Aorta (tissue), 5 donors: ENCODE data around the gene ROS1. TPM values are rescaled to one million over a fixed set of nuclear protein-coding genes. Genes with fewer than 3 reads are reported as not detected.
"Not testable (repeated sequence)": the region's sequence is repeated elsewhere in the genome, so short reads cannot be mapped to it uniquely, and the experiment has no call there.

Experiments
- ATAC-seq: fragments of 200-7000 bp; cut with Tn5 transposase; one replicate; pipeline ENCODE4 v1.9.1; 2022; ENCODE audit warnings: moderate library complexity; ENCODE audit not compliant: low FRiP score
- DNase-seq, 2 donors: peaks; one replicate each; pipeline ENCODE4 v3.0.0-alpha.2; 2020
- H3K27ac ChIP-seq, 2 donors: one replicate each; pipeline ENCODE4 v1.5.1; 2013; ENCODE audit warnings: low read length in 2 of 2, mild to moderate bottlenecking in 2 of 2, moderate library complexity in 2 of 2, control low read depth in 1 of 2, inconsistent platforms in 1 of 2, low read depth in 1 of 2
- H3K27me3 ChIP-seq, 2 donors: one replicate each; pipeline ENCODE4 v1.6.1; 2013; ENCODE audit warnings: control low read depth in 1 of 2, low read length in 1 of 2, mild to moderate bottlenecking in 1 of 2, moderate library complexity in 1 of 2; ENCODE audit not compliant: insufficient read depth in 2 of 2, control insufficient read depth in 1 of 2
- H3K36me3 ChIP-seq, 2 donors: one replicate each; pipeline ENCODE4 v1.6.1; 2013; ENCODE audit warnings: control low read depth in 1 of 2, low read length in 1 of 2, mild to moderate bottlenecking in 1 of 2; ENCODE audit not compliant: insufficient read depth in 2 of 2, control insufficient read depth in 1 of 2
- H3K4me1 ChIP-seq, 2 donors: one replicate each; pipeline ENCODE4 v1.6.1; 2013; ENCODE audit warnings: low read length in 2 of 2, control low read depth in 1 of 2, mild to moderate bottlenecking in 1 of 2, moderate library complexity in 1 of 2; ENCODE audit not compliant: insufficient read depth in 2 of 2, control insufficient read depth in 1 of 2
- H3K4me3 ChIP-seq, 2 donors: one replicate each; pipeline ENCODE4 v1.5.1; 2013; ENCODE audit warnings: low read length in 2 of 2, control low read depth in 1 of 2, mild to moderate bottlenecking in 1 of 2
- H3K9me3 ChIP-seq: one replicate; pipeline ENCODE4 v1.6.1; 2013; ENCODE audit warnings: mild to moderate bottlenecking, low read length; ENCODE audit not compliant: control insufficient read depth
- WGBS, 2 donors: extraction: QIAGEN DNeasy Blood & Tissue Kit; methylation state at CpG; one replicate each; pipeline ENCODE4 v1.1.7; 2013; 5-methylcytosine and 5-hydroxymethylcytosine counted together
- intact Hi-C, 2 donors: fragments of 100-400 bp; cut with DNase I; formaldehyde crosslinking; loops; one replicate each; pipeline versions ENCODE4 v1.14.2 to v1.15.0; 2022
- polyA plus RNA-seq, 2 donors: library from polyadenylated mRNA; stranded (reverse); fragments of 200-250 nt; gene quantifications; one replicate each; pipeline ENCODE4 v1.2.3, GENCODE V29; 2013
- total RNA-seq, 2 donors: library from RNA; stranded (reverse); fragmentation: NEBNext Ultra II Directional; extraction: Animal tissue kit (Norgen Biotek cat#: 25700); gene quantifications; one replicate each; pipeline ENCODE4 v1.2.1, GENCODE V29; 2021
- donor health status: healthy with polysubstance abuse.
- donor health status: Bipolar disorder and iron deficiency.
- donor health status: DM: no; HTN: no; CAD: no.
- donor health status: DM: no; HTN: no; CAD: no.
- donor health status: DM: yes; HTN: yes; CAD: no.

ROS1 gene
- total and polyA plus RNA-seq, 4 donors, result 0.06 TPM; not detected in 3

- intact Hi-C loops, result loop anchor here (2.0 to 5.0 kb wide), 4 partner anchors 105 to 159 kb away; partner anchors contain the start of gene GOPC (in 1 of the 2)
- Histone ChIP-seq H3K27me3 (peaks cover 0 to 1% of the 10 kb centered on the region in 2 donors), H3K36me3 (no peaks in the 10 kb centered on the region), H3K27ac (no peak overlapping the region), H3K4me1 (peaks cover 0 to 4% of the 10 kb centered on the region in 2 donors), H3K9me3 (no peaks in the 10 kb centered on the region), H3K4me3 (no peak overlapping the region)
- DNase-seq (no peak), ATAC-seq (no peak)
- WGBS, 2 donors, result 58 to 59% methylated on average over 5 of the region's 5 CpGs
Observed at GRCh38 chr6:117448011-117448410, 22.3 kb upstream of the ROS1 start.

- Histone ChIP-seq H3K4me1 (peaks cover 0 to 4% of the 10 kb centered on the region in 2 donors), H3K9me3 (no peaks in the 10 kb centered on the region), H3K36me3 (no peaks in the 10 kb centered on the region), H3K27ac (no peak overlapping the region), H3K27me3 (peaks cover 0 to 1% of the 10 kb centered on the region in 2 donors), H3K4me3 (no peak overlapping the region)
- ATAC-seq, result no peak
- DNase-seq, result no peak
- 17 to 23% methylated on average over 3 of the region's 3 CpGs for WGBS, 2 donors
- intact Hi-C loops, result loop anchor here (5.0 kb wide), 2 partner anchors 155 to 160 kb away; partner anchors contain the start of gene GOPC (in 1 of the 2)
Observed at GRCh38 chr6:117446861-117447260, 21.1 kb upstream of the ROS1 start.

GRCh38 chr6:117444600-117444999 lies 18.9 kb upstream of the ROS1 start:
- no peaks in the 10 kb centered on the region for H3K36me3 ChIP-seq
- peaks cover 0 to 4% of the 10 kb centered on the region in 2 donors for H3K4me1 ChIP-seq
- DNase-seq, result no peak
- no peak for ATAC-seq
- H3K4me3 ChIP-seq, result no peak overlapping the region
- H3K27me3 ChIP-seq, result no peaks in the 10 kb centered on the region
- 87 to 91% methylated on average over 2 of the region's 2 CpGs for WGBS, 2 donors
- H3K9me3 ChIP-seq, result no peaks in the 10 kb centered on the region
- H3K27ac ChIP-seq, result no peak overlapping the region
- intact Hi-C loops, result no loop called here

- not testable (repeated sequence) for DNase-seq
Observed at GRCh38 chr6:117442313-117442712, 16.6 kb upstream of the ROS1 start.

GRCh38 chr6:117441824-117442264 lies 16.1 kb upstream of the ROS1 start:
- Histone ChIP-seq H3K27ac (no peak overlapping the region), H3K4me3 (no peak overlapping the region), H3K27me3 (no peaks in the 10 kb centered on the region), H3K4me1 (no peaks in the 10 kb centered on the region), H3K36me3 (no peaks in the 10 kb centered on the region), H3K9me3 (no peaks in the 10 kb centered on the region)
- DNase-seq, result no peak
- ATAC-seq, result no peak
- WGBS, 2 donors, result 75% methylated on average over 2 of the region's 2 CpGs
- intact Hi-C loops, result no loop called here

More at GRCh38 chr6:117442313-117442712, 16.6 kb upstream of the ROS1 start:
- H3K4me1 ChIP-seq, ATAC-seq, H3K9me3 ChIP-seq, intact Hi-C loops, H3K27me3 ChIP-seq, H3K4me3 ChIP-seq, H3K27ac ChIP-seq, H3K36me3 ChIP-seq: not testable (repeated sequence)
- 82 to 89% methylated on average over 8 of the region's 8 CpGs for WGBS, 2 donors

- H3K9me3 ChIP-seq, result no peaks in the 10 kb centered on the region
- no peak overlapping the region for H3K27ac ChIP-seq
- no peaks in the 10 kb centered on the region for H3K36me3 ChIP-seq
- no peak overlapping the region for H3K4me3 ChIP-seq
- DNase-seq (no peak), ATAC-seq (no peak)
- 68 to 76% methylated on average over 2 of the region's 2 CpGs for WGBS, 2 donors
- intact Hi-C loops, result no loop called here
- H3K27me3 ChIP-seq, result no peaks in the 10 kb centered on the region
- no peaks in the 10 kb centered on the region for H3K4me1 ChIP-seq
Observed at GRCh38 chr6:117440706-117441525, 15.2 kb upstream of the ROS1 start.

GRCh38 chr6:117432273-117432672 lies 6.5 kb upstream of the ROS1 start:
- Histone ChIP-seq H3K9me3 (no peaks in the 10 kb centered on the region), H3K4me3 (no peak overlapping the region), H3K27me3 (no peaks in the 10 kb centered on the region), H3K4me1 (no peaks in the 10 kb centered on the region), H3K36me3 (no peaks in the 10 kb centered on the region), H3K27ac (no peak overlapping the region)
- intact Hi-C loops, result no loop called here
- WGBS, 2 donors, result 82 to 94% methylated on average over 1 of the region's 1 CpG
- ATAC-seq, result no peak
- DNase-seq, result no peak

- no peak for ATAC-seq
Observed at GRCh38 chr6:117423754-117424153, 2.0 kb downstream of the ROS1 start.

GRCh38 chr6:117418320-117418719 lies 7.4 kb downstream of the ROS1 start:
- Histone ChIP-seq H3K36me3 (no peaks in the 10 kb centered on the region), H3K27ac (no peak overlapping the region), H3K4me1 (no peaks in the 10 kb centered on the region), H3K4me3 (no peak overlapping the region), H3K9me3 (no peaks in the 10 kb centered on the region), H3K27me3 (no peaks in the 10 kb centered on the region)
- WGBS, 2 donors, result 73 to 80% methylated on average over 4 of the region's 4 CpGs
- no peak for DNase-seq
- no peak for ATAC-seq
- intact Hi-C loops, result no loop called here

More at GRCh38 chr6:117423754-117424153, 2.0 kb downstream of the ROS1 start:
- no peaks in the 10 kb centered on the region for H3K27me3 ChIP-seq
- H3K36me3 ChIP-seq, result no peaks in the 10 kb centered on the region
- DNase-seq, result no peak
- H3K9me3 ChIP-seq, result no peaks in the 10 kb centered on the region
- intact Hi-C loops, result no loop called here
- no peak overlapping the region for H3K27ac ChIP-seq
- H3K4me1 ChIP-seq, result no peaks in the 10 kb centered on the region
- 67 to 70% methylated on average over 3 of the region's 3 CpGs for WGBS, 2 donors
- no peak overlapping the region for H3K4me3 ChIP-seq
